Nephron progenitor cell (in vitro differentiated cells): Measurements from ENCODE around the gene LLPH.
A peak's percentile ranks its signal among the peaks of the same experiment; 100 is the strongest.

Experiments used
- DNase-seq: peaks from one replicate; pipeline ENCODE4 v3.0.0; 2021
- H3K27ac Mint-ChIP-seq: 2 replicates; pipeline ENCODE4 v1.8.0; 2021; ENCODE audit warnings: mild to moderate bottlenecking, moderate library complexity, mixed read lengths
- H3K27me3 Mint-ChIP-seq: 2 replicates; pipeline ENCODE4 v1.8.0; 2021; ENCODE audit warnings: mild to moderate bottlenecking, low read depth, mixed read lengths; ENCODE audit not compliant: poor library complexity
- H3K36me3 Mint-ChIP-seq: 2 replicates; pipeline ENCODE4 v1.8.0; 2021; ENCODE audit warnings: low read depth, mixed read lengths
- H3K4me1 Mint-ChIP-seq: 2 replicates; pipeline ENCODE4 v1.8.0; 2021; ENCODE audit warnings: mixed read lengths
- H3K4me3 Mint-ChIP-seq: 2 replicates; pipeline ENCODE4 v1.8.0; 2021; ENCODE audit warnings: mild to moderate bottlenecking, moderate library complexity, mixed read lengths
- H3K9me3 Mint-ChIP-seq: 2 replicates; pipeline ENCODE4 v1.8.0; 2021; ENCODE audit warnings: mild to moderate bottlenecking, moderate library complexity, mixed read lengths
- CTCF ChIP-seq: fragments of 200-600 bp; sonication (generic); IDR thresholded peaks from 2 replicates; pipeline ENCODE4 v1.5.0; 2021; ENCODE audit warnings: antibody characterized with exemption

Gene LLPH

GRCh38 chr12:66140731-66141130 is 10.2 kb upstream of the LLPH start:
- Mint-ChIP-seq H3K27ac (no peak overlapping the region), H3K9me3 (peaks cover 63% of the 10 kb centered on the region), H3K36me3 (peaks cover 99% of the 10 kb centered on the region), H3K4me1 (peaks cover 8% of the 10 kb centered on the region), H3K4me3 (no peak overlapping the region), H3K27me3 (no peaks in the 10 kb centered on the region)
- no peak for TF ChIP-seq CTCF
- no peak for DNase-seq

- Mint-ChIP-seq H3K4me1 (no peaks in the 10 kb centered on the region), H3K9me3 (peaks cover 63% of the 10 kb centered on the region), H3K36me3 (peaks cover 85% of the 10 kb centered on the region), H3K27me3 (no peaks in the 10 kb centered on the region), H3K4me3 (no peak overlapping the region), H3K27ac (no peak overlapping the region)
- DNase-seq = no peak
- no peak for TF ChIP-seq CTCF
These were observed 8.8 kb upstream of the LLPH start for GRCh38 chr12:66139328-66139727.

GRCh38 chr12:66137937-66138336 is 7.4 kb upstream of the LLPH start:
- Mint-ChIP-seq H3K9me3 (peaks cover 74% of the 10 kb centered on the region), H3K4me3 (no peak overlapping the region), H3K27ac (no peak overlapping the region), H3K27me3 (no peaks in the 10 kb centered on the region), H3K36me3 (peaks cover 81% of the 10 kb centered on the region), H3K4me1 (no peaks in the 10 kb centered on the region)
- no peak for TF ChIP-seq CTCF
- no peak for DNase-seq

- DNase-seq = no peak
- Mint-ChIP-seq H3K27me3 (no peaks in the 10 kb centered on the region), H3K36me3 (peaks cover 48% of the 10 kb centered on the region), H3K4me1 (peaks cover 33% of the 10 kb centered on the region), H3K27ac (no peak overlapping the region), H3K9me3 (peaks cover 37% of the 10 kb centered on the region), H3K4me3 (peak overlapping the region; percentile 96)
- TF ChIP-seq CTCF = no peak
These were observed 1.9 kb upstream of the LLPH start for GRCh38 chr12:66132408-66132807.

- no peak for DNase-seq
- peaks cover 33% of the 10 kb centered on the region for H3K4me1 Mint-ChIP-seq
- peaks cover 48% of the 10 kb centered on the region for H3K36me3 Mint-ChIP-seq
- H3K27me3 Mint-ChIP-seq = no peaks in the 10 kb centered on the region
- H3K27ac Mint-ChIP-seq = peak overlapping the region; percentile 94
- no peak for TF ChIP-seq CTCF
- H3K9me3 Mint-ChIP-seq = peaks cover 25% of the 10 kb centered on the region
- H3K4me3 Mint-ChIP-seq = peak overlapping the region; percentile 96
These were observed 628 bp upstream of the LLPH start for GRCh38 chr12:66131067-66131688.

GRCh38 chr12:66129934-66130266 is 650 bp downstream of the LLPH start:
- Mint-ChIP-seq H3K27ac (peak overlapping the region; percentile 77), H3K36me3 (peaks cover 57% of the 10 kb centered on the region), H3K4me3 (peak overlapping the region; percentile 96), H3K27me3 (no peaks in the 10 kb centered on the region), H3K4me1 (peaks cover 33% of the 10 kb centered on the region), H3K9me3 (peaks cover 26% of the 10 kb centered on the region)
- no peak for DNase-seq
- TF ChIP-seq CTCF = no peak
